ENCODE results near the gene RPP14. TPM values are rescaled to one million over a fixed set of nuclear protein-coding genes. Genes with fewer than 3 reads are reported as not detected.

Gene RPP14
- total RNA-seq, 1 donor from 2014 or later: 15.2 TPM

DNA sequence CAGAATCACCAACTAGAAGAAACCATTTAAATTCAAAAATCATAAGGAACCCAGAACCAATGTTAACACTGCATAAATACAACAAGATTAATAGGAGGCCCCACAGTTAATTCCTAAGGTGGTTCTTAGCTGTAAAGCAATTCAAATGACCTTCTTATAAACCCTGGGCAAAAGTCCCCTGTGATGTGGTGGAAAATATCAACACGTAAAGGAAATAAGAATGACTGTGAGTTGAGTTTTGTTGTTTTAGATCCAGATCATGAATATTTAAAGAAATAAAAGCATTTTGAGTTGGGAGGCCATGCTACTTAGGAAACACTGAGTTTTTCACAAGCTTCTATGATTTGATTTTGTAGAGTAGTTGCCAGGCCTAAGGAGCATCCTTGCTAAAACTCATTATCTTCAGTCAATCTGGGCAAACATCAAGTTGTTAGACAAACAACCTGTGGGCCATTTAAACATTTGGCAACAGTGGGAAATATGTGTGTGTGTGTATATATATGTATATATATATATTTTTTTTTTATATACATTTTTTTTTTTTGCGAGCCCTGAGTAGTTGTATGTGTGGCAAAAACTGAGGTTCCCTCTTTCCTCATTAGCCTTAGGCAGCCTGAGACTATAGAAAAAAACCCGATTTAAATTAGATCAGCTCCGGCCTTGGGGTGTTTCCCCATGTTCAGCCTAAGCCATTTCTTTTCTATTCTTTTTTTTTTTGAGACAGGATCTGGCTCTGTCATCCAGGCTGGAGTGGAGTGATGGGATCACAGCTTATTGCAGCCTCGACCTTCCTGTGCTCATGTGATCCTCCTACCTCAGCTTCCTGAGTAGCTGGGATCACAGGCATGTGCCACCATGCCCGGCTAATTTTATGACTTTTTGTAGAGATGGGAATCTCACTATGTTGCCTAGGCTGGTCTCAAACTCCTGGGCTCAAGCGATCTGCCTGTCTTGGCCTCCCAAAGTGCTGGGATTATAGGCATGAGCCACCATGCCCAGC is 18.6 kb downstream of the RPP14 start:
- H3K27me3 Mint-ChIP-seq (ENCODE audit: unreplicated experiment): peaks cover 7% of the 10 kb centered on the region
- H3K36me3 Mint-ChIP-seq (ENCODE audit: low read depth, unreplicated experiment): no peaks in the 10 kb centered on the region
- H3K27ac Mint-ChIP-seq (ENCODE audit: unreplicated experiment): no peak overlapping the region
- no peaks in the 10 kb centered on the region for H3K9me3 Mint-ChIP-seq (ENCODE audit: unreplicated experiment)
- DNase-seq (ENCODE audit: low spot score): no peak
- no peak overlapping the region for H3K4me3 Mint-ChIP-seq (ENCODE audit: unreplicated experiment)
- no peak for TF ChIP-seq CTCF (IDR thresholded peaks at IDR 0.05; ENCODE audit: unreplicated experiment)
- H3K4me1 Mint-ChIP-seq (ENCODE audit: unreplicated experiment): peaks cover 7% of the 10 kb centered on the region

GRCh38 chr3:58325525-58325992 is 19.5 kb downstream of the RPP14 start:
- H3K9me3 Mint-ChIP-seq (ENCODE audit: unreplicated experiment): no peaks in the 10 kb centered on the region

DNA sequence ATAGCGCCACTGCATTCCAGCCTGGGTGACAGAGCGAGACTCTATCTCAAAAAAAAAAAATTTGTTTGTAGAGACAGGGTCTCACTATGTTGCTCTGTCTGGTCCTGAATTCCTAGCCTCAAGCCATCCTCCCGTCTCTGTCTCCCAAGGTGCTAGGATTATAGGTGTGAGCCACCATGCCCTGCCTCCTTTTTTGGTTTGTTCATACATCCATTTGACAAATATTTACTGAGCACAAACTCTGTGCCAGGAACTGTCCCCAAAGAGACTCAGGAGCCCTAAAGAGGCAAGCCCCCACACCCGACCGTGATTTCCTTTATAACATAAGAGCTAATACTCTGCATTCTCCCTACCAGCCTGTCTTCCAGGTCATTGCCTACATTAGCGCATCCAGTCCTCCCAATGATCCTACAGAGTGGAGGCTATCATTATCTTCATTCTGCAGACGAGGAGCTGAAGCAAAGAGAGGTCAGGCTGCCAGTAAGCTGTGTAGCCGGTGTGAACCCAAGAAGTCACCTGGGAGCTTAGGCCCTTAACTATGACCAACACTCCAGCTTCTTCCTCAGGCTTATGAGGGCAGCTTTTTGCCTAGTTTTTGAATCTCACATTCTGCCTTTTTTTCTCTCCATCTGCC is 20.3 kb downstream of the RPP14 start:
- H3K9me3 Mint-ChIP-seq (ENCODE audit: unreplicated experiment): no peaks in the 10 kb centered on the region
- no peak overlapping the region for H3K27ac Mint-ChIP-seq (ENCODE audit: unreplicated experiment)
- peaks cover 7% of the 10 kb centered on the region for H3K4me1 Mint-ChIP-seq (ENCODE audit: unreplicated experiment)
- no peak for DNase-seq (ENCODE audit: low spot score)
- no peaks in the 10 kb centered on the region for H3K36me3 Mint-ChIP-seq (ENCODE audit: low read depth, unreplicated experiment)
- peaks cover 7% of the 10 kb centered on the region for H3K27me3 Mint-ChIP-seq (ENCODE audit: unreplicated experiment)
- H3K4me3 Mint-ChIP-seq (ENCODE audit: unreplicated experiment): no peak overlapping the region
- TF ChIP-seq CTCF (IDR thresholded peaks at IDR 0.05; ENCODE audit: unreplicated experiment): no peak

More at GRCh38 chr3:58325525-58325992, 19.5 kb downstream of the RPP14 start:
- Mint-ChIP-seq H3K27me3 (ENCODE audit: unreplicated experiment) (peaks cover 7% of the 10 kb centered on the region), H3K4me1 (ENCODE audit: unreplicated experiment) (peaks cover 7% of the 10 kb centered on the region), H3K27ac (ENCODE audit: unreplicated experiment) (no peak overlapping the region), H3K4me3 (ENCODE audit: unreplicated experiment) (no peak overlapping the region), H3K36me3 (ENCODE audit: low read depth, unreplicated experiment) (no peaks in the 10 kb centered on the region)
- TF ChIP-seq CTCF (IDR thresholded peaks at IDR 0.05; ENCODE audit: unreplicated experiment): no peak
- DNase-seq (ENCODE audit: low spot score): no peak

DNA sequence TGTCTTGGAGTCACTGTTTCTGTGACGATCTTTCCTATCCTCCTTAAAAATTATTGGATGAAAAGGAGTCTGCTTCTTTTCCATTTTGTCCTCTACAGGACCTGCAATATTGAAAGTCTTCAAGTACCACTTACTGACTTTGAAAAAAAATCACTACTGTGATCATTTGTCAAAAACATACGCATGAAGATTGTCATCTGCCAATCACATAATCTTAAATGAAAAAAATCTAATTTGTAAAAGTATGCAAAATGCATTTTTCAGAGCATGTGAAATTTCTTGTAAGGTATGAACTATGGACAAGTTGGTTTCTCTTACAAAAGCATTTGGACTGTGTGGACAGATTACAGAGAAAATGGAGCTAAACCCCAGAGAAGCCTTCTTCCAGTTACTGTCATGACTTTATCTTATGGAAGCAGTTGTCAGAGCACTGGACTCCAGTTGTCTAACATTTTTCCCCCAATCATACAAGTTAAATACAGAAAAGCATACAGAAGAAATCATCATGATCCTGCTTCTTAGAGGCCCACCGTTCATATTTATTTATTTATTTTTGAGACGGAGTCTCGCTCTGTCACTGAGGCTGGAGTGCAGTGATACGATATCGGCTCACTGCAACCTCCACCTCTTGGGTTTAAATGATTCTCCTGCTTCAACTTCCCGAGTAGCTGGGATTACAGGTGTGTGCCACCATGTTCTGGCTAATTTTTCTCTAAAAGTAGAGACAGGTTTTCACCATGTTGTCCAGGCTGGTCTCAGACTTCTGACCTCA is 23.3 kb downstream of the RPP14 start:
- no peak for TF ChIP-seq CTCF (IDR thresholded peaks at IDR 0.05; ENCODE audit: unreplicated experiment)
- Mint-ChIP-seq H3K4me3 (ENCODE audit: unreplicated experiment) (no peak overlapping the region), H3K27ac (ENCODE audit: unreplicated experiment) (no peak overlapping the region), H3K27me3 (ENCODE audit: unreplicated experiment) (peaks cover 9% of the 10 kb centered on the region), H3K9me3 (ENCODE audit: unreplicated experiment) (no peaks in the 10 kb centered on the region), H3K36me3 (ENCODE audit: low read depth, unreplicated experiment) (no peaks in the 10 kb centered on the region), H3K4me1 (ENCODE audit: unreplicated experiment) (peaks cover 15% of the 10 kb centered on the region)
- no peak for DNase-seq (ENCODE audit: low spot score)
